KBM-7 (cell line): ENCODE data around the gene TET2.

Experiments used
- DNase-seq: peaks from one replicate; pipeline ENCODE4 v3.0.0-alpha.2; 2015
- in situ Hi-C: fragments of 300-500 bp; cut with MboI; formaldehyde crosslinking; loops from 2 replicates; pipeline ENCODE4 v1.14.3; 2020; ENCODE audit warnings: low sequenced_read_pairs, low pct_unique_long_range_greater_than_20kb, mixed read lengths

Gene TET2

GRCh38 chr4:105327956-105328355 lies 181.3 kb downstream of the TET2 start:
- DNase-seq = no peak
- in situ Hi-C loops = no loop called here

- DNase-seq = peak; percentile 40
- in situ Hi-C loops = no loop called here
Observed at GRCh38 chr4:105329081-105329480, 182.4 kb downstream of the TET2 start.
